Stimulated activated CD4-positive, alpha-beta T cell treated with anti-CD3 and anti-CD28 coated beads, Interleukin-4, amount 100 ng/mL, for 1 hour (primary cell): Measurements from ENCODE around the gene PAOX.

Source experiments
- DNase-seq: peaks from one replicate; pipeline ENCODE4 v3.0.0-alpha.2; 2020

The PAOX gene

DNA sequence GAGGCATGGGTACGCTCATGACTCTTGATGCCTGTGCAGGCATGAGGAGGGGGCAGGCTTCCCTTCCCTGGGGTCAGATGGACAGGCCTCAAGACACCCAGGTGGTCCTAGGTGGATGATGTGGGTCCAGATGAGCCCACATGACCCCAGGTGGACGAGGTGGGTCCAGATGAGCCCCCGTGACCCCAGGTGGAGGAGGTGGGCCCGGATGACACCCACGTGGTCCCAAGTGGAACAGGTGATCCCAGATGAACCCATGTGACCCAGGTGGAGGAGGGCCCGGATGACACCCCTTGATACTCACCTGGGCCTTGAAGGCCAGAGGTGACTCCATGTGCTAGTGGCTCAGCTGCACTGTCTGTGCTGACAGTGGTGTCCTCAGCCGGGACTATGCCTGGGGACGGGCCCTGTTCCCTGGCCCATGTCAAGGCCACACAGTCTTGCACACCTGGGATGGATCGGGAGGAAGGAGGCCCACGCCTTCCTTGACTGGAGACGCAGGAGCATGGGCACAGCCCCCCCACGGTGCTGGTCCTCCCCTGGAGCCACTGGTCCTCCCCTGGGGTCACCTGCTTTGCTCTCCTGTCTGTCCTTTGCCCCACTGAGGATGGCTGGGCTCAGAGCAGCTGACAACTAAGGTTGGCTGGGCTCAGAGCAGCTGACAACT is 28.6 kb upstream of the PAOX start:
- DNase-seq = no peak

DNA sequence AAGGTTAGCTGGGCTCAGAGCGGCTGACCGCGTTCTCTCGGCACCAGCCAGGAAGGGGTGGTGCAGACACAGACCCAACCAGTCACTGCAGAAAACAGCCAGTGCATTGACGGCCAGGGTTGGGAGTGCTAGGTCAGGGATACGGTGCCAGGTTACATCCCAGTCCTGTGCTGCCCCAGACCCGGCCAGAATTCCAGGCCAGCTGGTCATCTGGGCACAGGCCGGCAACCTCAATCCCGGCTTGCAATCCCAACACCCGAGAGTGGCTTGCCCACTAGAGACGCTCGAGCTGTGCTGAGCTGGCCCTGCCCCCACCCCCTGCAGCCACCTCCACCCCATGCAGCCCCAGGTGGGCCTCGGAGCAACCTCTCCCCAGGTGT is 28.1 kb upstream of the PAOX start:
- no peak for DNase-seq

DNA sequence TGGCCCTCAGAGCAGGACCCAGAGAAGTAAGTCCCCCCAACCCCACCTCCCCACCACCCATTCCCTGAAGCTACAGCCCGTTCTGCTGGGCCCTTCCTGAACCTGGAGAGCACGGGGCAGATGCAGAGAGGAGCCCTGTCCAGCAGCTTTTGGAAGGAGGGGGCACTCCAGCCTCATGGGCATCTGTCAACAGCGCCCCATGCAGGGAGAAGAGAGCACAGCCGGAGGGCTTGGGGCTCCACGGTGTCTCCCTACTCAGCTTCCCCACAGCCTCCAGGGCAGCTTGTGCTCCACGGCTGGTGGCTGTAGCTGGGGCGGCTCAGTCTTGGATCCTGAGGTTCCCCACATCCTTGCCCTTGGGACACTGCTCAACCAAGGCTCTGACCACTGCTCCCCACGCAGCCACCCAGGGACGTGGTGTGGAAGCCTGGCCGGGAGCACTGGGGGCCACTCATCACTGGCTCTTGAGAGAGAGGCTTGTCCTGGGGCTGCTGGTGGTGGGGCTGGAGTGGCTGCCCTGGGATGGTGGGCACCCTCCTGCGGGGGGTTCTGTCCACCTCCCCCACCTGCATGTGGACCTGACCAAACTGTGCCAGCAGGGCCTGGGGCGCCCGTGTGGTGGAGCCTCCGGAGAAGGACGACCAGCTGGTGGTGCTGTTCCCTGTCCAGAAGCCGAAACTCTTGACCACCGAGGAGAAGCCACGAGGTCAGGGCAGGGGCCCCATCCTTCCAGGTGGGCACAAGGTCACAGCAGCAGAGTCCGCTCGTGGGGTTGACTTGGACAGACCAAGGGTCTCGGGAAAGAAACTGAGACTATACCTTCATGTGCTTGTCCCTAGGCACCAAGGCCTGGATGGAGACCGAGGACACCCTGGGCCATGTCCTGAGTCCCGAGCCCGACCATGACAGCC is 27.4 kb upstream of the PAOX start:
- DNase-seq = no peak

DNA sequence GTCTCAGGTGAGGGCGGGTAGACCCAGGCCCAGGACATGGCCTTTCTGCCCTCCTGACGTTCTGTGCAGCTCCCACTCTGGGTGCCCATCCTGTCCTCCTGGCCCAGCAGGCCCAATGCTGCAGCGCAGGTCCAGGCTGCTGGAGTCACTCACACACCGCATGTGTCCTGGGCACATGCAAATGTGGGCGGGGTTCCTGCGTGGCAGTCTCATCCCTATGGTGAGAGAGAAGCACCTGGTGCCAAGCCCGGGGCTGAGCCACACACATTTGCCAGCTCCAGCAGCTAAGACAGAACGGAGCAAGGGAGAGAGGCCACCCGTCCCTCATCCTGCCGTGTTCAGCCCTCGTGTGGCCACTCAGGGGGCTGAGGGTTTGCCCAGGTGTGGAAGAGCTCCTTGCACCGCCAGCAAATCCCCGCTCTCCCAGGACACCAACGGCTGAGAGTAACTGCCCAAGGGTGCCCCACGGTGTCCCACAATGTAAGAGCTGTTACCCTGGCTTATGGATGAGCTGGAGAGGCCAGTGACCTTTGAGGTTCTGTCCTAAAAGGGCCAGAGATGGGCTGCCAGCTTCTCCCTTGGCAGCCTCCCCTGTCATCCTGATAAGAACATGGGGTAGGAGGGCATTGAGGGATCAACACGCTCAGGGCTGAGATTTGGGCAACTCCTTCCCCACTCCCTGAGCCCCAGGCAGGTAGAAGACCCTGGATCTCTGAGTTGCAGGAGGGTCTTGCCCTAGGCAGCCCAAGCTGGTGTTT is 25.7 kb upstream of the PAOX start:
- no peak for DNase-seq

DNA sequence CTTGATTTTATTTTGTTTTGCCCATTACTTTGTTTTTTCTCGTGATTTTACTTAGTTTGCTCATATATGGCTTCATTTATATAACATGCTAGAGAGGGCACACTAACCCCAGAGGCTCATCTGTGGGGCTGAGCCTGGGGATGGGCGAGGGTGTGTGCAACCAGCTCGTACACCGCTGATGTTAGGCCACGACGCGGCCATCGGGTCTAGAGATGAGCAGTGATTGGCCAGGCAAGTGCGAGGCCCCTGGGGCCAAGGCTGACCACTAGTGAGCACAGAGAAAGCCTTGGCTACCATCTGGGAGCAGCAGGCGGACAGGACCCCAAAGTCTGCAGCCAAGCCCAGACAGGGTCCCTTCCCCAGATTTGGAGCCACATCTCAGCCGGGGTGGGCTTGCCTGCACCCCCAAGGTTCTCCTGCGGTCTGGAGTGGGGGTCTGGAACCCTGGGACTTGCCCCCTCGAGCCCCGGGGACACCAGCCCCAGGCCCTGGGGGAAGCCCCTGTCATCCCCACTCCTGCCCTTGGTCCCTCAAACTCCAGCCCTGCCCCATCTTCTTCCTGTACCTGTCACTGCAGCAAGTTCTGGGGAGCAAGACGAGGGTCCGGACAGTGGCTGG is 25.0 kb upstream of the PAOX start:
- no peak for DNase-seq

DNA sequence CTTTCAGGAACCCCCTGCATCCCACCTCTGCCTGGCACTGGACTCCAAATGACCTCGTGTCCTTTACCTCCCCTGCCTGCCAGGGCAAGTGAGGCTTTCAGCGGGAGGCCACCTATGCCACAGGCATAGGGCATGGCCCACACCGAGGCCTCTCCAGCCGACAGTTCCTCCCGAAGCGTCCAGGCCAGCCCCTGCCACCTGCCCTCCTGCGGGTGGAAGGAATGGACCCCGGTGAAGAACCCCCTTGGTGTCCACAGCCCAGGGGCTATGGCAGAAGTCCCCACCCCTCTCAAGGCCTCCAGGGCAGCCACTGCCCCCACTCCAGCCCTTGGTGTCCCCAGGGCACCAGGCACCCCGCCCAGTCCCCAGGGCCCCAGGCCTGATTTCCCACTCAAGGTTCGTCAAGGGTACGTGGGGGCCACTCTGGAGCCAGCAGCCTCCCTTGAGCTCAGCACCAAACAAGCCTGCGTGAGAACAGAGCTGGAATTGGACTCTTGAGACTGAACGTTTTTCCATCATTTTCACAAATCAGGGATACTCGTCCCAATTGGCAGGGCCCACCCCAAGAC is 24.3 kb upstream of the PAOX start:
- no peak for DNase-seq

DNA sequence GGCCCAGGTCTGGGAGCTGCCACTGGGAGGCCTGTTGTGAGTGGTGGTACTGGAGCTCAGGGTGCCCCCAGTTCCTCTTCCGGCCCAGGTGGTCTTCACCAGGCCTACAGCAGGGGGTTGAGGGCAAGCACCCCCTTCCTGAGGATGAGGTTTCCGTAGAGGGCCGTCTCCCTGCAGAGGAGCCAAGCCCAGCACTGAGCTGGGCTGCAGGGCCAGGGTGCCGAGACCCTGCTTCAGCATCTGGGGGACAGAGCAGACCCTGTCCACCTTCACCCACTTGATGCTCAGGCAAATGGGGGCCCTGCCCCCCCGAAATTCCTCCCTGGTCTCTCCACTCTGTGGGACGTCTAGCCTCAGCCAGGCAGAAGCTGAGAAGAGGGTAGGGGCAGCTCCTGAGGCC is 23.8 kb upstream of the PAOX start:
- DNase-seq = no peak

DNA sequence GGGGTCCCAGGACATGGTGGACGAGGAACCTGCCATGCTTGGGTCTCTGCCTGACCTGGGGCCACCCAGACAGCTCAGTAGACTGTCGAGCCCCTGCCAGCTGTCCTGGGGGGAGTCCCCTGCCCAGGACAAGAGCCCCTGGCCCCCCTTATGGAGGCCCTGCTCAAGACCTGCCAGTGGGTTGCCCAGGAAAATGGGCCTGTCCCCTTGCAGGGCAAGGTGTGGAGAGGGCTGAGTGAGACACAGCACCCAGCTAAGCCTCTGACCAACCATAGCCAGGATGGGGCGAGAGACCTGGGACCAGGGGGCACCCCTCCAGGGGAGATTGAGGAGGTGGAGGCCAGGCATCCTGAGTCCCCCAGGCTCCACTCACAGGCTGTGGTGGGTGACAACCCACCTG is 23.1 kb upstream of the PAOX start:
- no peak for DNase-seq

DNA sequence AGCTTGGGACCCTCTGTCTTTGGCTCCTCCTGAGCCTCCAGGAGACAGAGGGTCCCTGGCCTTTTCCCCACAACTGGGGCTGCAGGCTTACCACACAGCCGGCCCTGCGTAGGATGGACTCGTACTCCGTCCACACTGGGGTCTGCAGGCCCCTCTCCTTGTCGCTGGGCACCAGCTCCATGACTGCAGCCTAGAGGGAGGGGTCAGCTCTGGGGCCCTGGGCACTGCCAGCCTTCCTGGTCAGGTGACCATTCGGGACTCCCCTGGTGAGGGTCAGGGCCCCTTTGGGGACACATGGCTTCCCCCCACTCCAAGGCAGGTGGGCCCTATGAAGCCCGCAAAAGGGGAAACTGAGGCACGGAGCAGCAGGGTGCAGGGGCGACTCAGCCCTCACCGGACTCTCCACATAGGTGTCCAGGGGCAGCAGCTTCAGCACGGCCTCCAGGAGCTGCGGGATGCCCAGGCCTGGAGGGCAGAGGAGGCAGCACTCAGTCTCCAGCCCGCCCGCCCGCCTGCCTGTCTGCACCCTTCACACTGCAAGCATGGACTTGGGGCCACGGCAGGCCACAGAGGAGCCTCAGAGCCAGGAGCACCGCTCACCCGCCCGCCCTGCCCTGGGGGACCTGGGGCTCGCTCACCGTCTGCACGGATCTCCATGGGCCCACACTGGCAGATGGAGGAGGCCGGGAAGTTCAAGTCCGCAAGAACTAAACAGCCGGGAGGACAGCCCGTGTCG is 22.3 kb upstream of the PAOX start:
- no peak for DNase-seq

DNA sequence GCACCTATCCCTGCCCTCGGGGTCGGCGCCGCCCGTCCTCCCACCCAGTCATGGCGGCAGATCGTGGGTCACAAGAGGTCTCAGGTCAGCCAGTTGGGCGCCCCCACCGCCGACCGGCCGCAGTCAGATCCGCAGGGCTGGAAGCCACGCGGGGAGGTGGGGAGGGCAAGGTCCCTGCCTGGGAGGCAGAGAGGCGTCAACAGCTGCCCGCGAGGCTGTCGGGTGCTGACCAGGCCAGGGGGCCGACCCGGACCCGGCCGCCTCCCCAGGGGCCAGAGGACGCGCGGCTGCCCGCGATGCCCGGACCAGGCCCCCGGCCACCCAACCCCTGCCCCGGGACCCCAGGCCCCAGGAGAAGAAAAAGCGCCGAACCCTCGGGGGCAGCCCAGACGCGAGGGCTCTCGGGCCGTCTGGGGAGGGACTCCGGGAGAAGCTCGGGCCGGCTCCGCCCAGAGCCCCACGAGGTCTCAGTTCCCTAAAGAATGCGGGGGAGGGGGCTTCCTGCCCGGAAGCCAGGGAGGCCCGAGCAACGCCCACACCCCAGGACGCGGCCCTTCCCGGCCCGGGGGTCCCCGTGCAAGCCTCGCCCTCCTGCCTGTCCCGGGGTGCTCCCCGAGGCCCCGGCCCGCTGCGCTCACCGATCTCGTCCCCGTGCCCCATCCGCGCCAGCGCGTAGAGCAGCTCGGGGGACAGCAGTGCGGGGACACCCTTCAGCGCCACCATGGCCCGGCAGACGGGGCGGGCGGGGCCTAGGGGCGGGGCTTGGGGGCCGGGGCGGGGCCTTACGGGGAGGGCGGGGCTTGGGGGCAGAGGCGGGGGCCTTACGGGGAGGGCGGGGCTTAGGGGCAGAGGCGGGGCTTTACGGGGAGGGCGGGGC is 21.5 kb upstream of the PAOX start, which contains the start of gene FUOM:
Gene FUOM, minus strand, starts transcription at position 735 of the 877 bp plus-strand sequence. Its CDS starts 12 bp downstream, at position 723.
- DNase-seq = peak; percentile 75

DNA sequence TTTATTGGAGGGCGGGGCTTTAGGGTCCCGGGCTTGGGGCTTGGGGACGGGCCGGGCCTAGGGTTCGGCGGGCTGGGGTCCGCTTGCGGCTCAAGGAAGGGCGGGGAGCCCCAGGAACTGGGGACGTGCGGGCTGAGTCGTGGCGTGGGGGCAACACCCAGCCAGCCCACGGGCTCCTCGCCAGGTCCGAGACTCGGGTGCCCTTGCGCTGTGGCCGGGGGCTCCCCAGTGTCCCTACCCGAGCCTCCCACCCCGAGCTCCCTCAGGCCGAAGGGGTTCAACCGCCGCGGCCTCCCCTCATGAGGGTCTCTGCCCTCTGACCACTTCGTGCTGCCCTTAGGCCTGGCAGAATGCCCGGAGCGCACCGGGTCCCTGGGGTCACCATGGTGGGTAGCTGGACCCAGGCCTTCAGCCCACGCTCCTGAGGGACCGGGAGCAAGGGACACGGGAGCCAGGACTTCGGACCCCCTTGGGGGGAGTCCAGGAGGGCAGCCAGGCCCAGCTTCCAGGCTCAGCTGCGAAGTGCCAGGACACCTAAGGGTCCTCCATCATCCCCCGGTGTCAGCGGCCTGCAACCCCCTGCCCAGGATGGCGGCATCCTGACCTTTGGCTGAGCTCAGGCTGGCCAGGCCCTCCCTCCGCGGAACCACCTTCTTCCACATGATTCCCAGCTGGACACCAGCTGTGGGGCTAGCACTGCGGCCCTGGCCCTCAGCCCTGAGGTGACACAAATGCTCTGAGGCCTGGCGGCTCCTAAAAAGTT is 20.7 kb upstream of the PAOX start:
- no peak for DNase-seq

DNA sequence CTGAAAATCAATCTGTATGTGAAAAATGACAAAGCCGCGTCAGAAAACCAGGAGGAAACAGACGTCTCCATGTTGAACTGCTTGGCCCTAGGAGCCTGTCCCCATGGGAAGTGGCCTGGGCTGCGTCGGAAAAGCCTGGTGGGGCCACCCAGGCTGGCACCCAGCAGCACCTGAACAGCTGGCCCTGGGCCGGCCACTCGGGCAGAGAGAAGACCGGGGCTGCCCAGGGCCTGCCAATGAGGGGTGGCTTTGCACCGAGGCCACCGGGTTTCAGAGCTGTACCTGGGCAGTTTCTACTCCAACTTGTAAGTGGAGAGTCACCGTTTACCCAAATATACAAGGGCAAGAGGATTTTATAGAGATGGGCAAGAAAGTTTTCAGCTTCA is 20.1 kb upstream of the PAOX start:
- no peak for DNase-seq

DNA sequence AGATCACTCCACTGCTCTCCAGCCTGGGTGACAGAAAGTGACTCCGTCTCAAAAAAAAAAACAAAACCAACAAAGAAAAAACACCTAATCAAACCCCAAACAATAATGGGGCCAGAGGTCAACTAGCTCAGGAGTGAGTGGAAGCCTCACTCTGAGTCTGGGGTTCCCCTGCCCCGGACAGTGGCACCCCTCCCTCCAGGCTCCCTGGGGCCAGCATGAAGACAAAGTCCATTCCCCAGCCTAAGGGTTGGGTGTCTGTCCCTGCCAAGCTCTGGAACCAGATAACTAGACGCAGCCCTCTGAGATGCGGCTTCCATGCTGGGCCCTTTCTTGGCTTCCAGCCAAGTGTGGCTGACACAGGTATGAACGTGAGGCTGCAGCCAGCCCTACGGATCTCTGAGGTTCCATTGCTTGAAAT is 19.5 kb upstream of the PAOX start:
- no peak for DNase-seq

DNA sequence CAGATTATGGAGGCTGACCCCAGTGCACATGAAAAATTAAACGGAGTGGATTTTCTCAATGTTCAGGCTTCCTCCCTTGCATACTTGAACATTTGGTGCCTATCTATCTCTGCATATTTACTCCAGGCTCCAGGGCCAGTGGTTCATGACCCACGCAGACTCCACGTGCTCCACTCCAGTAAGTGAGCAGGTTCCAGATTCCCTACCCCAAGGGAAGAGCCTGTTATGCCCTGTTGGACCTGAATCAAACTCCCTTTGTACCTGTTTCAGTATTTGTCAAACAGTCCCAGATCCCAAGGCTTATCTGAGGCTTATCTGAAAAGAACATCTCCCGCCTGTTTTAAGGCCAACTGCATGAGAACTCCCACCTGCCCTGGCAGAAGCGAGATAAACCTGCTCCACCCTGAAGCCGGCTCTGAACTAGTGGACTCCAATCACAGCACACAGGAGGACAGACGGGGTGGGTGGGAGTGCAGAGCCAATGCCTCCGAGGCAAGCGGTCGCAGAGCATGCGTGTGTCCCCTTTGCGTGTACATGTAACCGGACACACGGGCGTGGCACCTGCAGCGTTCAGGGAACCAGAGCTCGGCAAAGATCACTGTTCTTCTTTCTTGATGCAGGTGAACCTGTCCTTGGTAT is 19.0 kb upstream of the PAOX start:
- DNase-seq = no peak

DNA sequence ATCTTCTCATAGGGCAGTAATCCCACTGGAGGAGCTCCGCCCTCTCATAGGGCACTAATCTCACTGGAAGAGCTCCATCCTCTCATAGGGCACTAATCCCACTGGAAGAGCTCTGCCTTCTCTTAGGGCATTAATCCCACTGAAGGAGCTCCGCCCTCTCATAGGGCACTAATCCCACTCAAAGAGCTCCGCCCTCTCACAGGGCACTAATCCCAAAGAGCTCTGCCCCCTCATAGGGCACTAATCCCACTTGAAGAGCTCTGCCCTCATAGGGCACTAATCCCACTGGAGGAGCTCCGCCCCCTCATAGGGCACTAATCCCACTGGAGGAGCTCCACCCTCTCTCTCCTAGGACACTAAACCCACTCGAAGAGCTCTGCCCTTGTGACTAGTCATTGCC is 17.8 kb upstream of the PAOX start:
- DNase-seq = no peak

DNA sequence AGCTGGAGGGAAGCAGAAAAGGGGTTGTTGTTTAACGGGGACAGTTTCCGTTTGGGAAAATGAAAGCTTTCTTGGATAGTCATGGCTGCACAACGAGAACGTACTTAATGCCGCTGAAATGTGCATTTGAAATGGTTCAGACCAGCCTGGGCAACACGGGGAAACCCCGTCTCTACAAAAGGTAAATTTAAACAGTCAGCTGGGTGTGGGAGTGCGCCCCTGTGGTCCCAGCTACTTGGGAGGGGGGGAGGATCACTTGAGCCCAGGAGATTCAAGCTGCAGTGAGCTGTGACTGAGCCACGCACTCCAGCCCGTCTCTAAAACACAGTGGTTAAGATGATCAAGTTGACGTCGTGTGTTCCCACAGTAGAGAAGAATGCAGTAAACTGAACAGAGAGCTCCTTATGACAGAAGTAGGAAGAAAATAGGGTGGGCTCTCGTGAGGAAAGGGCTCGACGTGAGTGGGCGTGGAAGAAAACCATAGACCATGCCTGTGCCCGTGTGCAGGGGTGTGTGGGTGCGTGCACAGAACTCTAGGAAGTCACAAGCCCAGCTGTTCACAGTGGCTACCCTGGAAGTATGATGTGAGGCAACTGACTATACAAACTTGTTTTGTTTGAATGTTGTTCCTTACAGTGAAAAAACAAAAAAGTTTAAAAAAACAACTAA is 17.2 kb upstream of the PAOX start:
- no peak for DNase-seq

DNA sequence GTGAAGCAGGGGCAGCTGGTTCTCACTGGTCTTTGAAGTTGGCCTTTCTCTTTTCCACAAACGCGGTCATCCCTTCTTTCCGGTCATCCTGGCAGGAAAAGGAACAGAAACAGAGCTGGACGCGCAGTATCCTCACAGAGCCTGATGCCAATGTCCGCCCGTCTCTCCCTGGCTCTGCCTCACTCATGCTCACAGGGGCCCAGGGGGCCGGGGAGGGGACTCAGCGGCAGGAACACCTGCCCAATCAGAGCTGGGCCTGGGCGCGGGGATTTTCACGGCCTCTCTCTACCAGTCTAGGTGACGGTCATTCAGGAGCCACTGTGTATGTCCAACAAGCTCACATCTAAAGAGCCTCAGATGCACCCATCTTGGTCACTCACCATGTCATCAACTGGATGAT is 16.2 kb upstream of the PAOX start:
- DNase-seq = no peak

DNA sequence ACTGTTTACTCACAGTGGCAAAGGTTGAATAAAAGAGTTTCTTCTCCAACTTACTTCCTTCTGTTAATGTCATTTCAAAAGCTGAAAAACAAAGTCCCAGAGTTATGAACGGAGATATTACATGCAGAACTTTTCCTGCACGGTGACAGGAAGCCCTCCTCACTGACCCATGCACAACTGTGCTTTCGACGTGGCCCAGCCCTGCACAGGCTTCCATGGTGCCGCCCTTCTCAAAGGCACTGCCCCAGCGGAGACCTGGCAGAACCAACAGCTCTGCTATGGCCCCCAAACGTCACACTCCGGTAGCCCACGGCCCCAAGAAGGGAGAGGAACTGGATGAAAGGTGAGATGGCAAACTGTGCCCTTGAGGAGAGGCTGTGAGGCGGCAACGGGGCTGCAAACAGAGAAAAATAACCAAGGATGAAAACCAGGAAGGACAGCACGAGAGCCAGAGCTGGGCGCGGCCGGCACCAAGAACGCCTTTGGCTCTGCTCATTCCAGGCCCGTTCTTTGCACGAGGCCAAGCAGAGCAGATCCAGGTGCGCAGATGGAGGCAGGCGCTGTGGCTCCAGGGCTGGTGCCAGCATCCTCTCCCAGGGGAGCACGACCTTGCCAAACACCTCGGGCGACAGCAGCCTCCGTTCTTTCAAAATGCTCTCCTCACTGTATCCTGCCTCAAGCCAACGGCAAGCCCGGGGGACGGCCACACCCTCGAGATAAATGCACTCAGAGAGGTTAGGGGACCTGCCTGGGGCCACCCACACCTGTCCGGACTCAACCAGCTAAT is 14.2 kb upstream of the PAOX start:
- no peak for DNase-seq
